Activated CD4-positive, alpha-beta T cell treated with anti-CD3 and anti-CD28 coated beads, Interleukin-2, amount 50 U/mL, for 24 hours (primary cell): ENCODE measurements around the gene UPP2.

Source experiments
- DNase-seq, 2 donors: peaks; one replicate each; pipeline ENCODE4 v3.0.0-alpha.2; 2020; ENCODE audit warnings: low read depth in 1 of 2, low spot score in 1 of 2

Gene UPP2

DNA sequence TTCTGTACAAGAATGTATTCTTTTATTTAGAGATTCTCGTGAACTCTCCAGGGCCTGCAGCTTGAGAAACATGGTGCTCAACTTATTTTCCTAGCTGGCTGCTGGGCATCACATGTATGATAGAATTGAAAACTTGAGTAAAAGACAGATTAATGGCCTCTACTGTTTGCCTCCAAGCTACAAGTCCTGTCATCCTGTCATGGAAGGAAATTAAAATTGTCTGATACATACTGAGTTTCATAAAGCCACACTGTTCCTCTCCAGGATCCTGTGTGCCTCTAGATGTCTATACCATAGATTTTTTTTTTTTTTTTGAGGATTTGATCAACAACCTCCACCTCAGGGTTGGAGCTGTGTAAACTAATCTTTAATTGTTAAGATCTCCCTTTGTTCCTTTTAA lies 38.5 kb downstream of the UPP2 start:
- no peak for DNase-seq

- no peak for DNase-seq
Observed at GRCh38 chr2:158142165-158142564, 40.5 kb downstream of the UPP2 start.

DNA sequence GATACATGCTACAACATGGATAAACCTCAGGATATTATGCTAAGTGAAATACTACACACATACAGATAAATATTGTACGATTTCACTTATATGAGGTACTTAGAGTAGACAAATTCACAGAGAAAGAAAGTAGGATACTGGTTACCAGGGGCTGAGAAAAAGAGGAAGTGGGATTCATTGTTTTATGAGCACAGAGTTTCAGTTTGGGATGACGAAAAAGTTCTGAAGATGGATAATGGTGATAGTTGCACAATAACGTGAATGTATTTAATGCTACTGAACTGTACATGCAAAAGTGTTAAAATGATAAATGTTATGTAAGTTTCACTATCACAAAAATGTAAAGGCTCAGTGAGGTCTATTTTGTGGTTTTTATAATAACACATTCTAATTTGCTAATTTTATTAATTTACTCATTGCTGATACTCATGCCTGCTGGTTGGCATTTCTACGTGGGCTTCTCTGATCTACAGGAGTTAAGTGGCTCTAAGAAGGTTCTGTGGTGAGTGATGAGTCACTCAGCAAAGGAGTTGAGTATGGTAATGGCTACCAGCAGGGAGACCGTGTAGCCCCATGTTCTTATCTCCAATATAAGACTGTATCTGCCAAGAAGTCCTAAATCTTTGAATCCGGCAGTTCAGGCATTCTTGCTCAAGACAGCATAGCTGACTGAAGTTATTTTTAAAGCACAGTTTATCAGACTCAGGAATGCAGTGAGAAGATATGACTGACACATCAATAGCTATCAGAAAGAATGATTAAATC lies 41.1 kb downstream of the UPP2 start:
- DNase-seq: no peak

- no peak for DNase-seq
Observed at GRCh38 chr2:158143703-158144360, 42.2 kb downstream of the UPP2 start.

GRCh38 chr2:158144914-158145625 lies 43.4 kb downstream of the UPP2 start:
- DNase-seq: no peak

DNA sequence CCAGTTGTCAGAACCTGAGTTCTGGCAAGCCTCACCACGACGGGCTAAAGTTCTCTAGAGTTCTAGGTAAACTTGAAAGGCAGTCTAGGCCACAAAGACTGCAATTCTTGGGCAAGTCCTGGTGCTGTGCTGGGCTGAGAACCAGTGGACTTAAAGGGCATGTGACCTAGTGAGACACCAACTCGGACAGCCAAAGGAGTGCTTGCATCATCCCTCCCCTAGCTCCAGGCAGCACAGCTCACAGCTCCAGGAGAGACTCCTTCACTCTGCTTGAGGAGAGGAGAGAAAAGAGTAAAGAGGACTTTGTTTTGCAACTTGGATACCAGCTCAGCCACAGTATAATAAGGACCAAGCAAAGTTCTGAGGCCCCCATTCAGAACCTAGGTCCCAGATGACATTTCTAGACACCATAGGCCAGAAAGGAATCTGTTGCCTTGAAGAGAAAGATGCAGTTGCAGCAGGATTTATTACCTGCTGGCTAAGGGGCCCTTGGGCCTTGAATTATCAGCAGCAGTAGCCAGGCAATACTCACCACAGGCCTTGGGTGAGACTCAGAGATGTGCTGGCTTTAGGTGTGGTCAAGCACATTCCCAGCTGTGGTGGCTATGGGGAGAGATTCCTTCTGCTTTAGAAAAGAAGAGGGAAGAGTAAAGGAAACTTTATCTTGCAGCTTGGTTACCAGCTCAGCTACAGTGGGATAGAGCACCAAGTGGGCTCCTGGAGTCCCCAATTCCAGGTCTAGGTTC lies 51.8 kb downstream of the UPP2 start:
- no peak for DNase-seq

GRCh38 chr2:158154596-158154995 lies 52.9 kb downstream of the UPP2 start:
- DNase-seq: no peak

DNA sequence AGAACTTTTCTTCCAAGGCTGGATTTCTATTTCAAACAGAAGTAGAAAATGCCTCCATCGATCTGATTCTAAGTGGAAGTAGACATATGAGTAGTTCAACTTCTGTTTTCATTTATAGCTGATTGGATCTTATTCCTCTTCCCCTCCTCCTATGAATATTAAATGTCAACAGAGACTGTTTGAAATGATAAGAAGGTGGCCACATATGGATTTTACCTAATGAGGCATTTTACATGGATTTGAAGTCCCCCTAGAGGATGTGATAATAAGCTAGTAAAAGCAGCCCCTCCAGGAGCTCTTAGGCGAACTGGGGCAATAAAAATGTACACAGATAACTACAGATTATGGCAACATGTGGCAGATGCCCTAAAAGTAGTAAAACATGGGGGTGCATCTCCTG lies 71.0 kb downstream of the UPP2 start:
- no peak for DNase-seq

- DNase-seq: no peak
Observed at GRCh38 chr2:158174495-158174894, 72.8 kb downstream of the UPP2 start.

DNA sequence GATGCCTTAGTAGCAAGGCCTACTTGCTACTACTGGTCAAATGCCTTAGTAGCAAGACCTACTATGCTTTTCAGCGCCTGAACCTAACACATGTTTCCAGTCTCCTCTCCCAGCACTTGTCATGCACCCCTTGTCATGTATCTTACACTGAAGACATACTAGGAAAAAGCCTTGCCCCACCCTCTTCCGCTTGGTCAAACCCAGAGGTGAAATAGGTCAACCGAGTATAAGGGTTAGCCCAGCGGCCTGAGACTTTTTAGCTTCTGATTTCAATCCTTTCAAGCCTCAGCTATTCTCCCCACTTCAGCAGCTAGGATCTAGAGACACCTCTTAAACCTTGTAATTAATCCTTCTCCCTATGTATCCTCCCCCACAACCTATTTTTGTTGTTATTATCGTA lies 73.3 kb downstream of the UPP2 start:
- no peak for DNase-seq

- DNase-seq: no peak
Observed at GRCh38 chr2:158178646-158179045, 77.0 kb downstream of the UPP2 start.

GRCh38 chr2:158179660-158180059 lies 78.0 kb downstream of the UPP2 start:
- no peak for DNase-seq

GRCh38 chr2:158181171-158181570 lies 79.5 kb downstream of the UPP2 start:
- DNase-seq: no peak

- DNase-seq: no peak
Observed at GRCh38 chr2:158182676-158183295, 81.1 kb downstream of the UPP2 start.

GRCh38 chr2:158184001-158184400 lies 82.3 kb downstream of the UPP2 start:
- DNase-seq: no peak

DNA sequence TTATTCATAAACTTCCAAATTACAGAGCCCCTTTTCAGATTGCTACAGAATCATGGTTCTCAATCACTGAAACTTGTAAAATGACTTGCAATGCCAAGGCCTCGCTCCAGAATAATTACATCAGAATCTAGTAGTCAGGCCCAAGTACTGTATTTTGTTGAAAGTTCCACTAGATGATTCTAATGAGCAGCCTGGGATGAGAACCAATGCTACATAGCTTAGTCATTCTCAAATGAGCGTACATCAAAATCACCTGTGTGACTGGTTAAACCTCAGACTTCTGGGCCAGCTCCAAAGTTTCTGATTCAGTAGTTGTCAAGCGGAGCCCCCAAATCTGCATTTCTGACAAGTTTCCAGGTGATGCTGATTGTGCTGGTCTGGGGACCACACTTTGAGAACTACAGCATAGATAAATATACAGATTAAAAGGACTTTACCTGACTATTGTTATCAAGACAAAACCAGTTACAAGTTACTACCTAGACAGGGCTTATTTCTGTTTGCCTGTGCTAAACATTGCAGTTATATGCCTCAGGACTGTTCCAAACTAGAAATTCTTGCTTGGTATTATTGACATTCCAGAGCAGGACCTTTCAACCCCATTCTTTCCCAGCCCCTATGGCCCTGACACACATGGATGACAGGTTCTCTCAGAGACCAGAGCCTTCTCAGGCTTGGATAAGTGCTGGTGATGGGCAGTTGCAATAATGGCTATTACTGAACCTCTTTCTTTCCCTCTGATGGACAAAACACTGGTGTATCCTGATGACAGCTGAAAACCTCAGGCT lies 83.1 kb downstream of the UPP2 start:
- no peak for DNase-seq
